Measurements from ENCODE around the gene TALDO1.
"Not testable (repeated sequence)": the region's sequence is repeated elsewhere in the genome, so short reads cannot be mapped to it uniquely, and the experiment has no call there.

The TALDO1 gene

DNA sequence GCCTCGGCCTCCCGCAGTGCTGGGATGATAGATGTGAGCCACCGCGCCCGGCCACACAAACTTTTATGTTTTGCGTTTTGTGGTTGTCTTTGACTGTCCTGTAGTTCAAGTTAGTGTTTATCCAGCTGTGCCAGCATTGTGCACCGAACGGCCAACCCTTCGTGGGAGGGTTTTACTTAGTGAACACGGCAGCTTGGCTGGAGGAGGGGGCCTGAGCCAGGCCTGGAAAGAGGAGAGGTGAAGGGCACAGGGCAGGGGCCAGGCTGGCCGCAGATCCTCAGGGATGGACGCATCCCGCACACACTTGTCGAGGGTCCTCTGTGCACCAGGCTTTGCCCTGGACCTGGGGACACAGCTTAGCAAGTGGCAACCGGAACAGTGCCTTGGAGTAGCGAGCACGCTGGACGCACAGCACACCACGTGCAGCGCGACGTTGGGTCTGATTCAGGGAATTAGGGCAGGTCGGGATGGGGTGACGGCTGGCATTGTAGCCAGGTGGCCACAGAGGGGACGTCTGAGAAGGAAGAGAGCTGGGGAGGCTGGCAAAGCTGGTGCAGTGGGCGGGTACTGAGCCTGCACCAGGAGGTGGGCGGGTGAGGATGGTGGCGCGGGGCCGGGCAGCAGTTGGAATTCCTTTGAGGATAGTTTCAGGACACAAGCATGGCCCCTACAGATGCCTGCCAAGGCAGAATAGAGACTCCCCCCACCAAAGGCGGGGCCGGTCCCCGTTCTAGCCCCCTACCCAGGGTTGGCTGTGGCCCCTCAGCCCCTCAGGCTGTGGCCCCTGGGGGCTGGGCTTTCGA is 27.8 kb upstream of the TALDO1 start:
- DNase-seq: no peak

GRCh38 chr11:720017-720641 is 27.1 kb upstream of the TALDO1 start:
- no peak for DNase-seq

DNA sequence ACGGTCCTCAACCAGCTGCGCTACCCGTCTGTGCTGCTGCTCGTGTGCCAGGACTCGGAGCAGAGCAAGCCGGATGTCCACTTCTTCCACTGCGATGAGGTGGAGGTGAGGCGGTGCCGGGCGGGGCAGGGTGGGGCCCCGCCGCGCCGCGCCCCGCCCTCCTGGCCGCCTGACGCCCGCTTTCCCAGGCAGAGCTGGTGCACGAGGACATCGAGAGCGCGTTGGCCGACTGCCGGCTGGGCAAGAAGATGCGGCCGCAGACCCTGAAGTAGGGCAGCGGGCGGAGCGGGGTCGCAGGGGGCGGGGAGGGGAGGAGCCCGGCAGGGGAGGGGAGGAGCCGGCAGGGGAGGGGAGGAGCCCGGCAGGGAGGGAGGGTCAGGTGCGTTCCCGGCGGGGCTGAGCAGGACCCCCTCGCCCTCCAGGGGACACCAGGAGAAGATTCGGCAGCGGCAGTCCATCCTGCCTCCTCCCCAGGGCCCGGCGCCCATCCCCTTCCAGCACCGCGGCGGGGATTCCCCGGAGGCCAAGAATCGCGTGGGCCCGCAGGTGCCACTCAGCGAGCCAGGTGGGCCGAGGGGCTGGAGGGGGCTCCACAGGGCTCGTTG is 26.5 kb upstream of the TALDO1 start:
- no peak for DNase-seq

- no peak for DNase-seq
Measured at GRCh38 chr11:721247-721740, 26.0 kb upstream of the TALDO1 start.

DNA sequence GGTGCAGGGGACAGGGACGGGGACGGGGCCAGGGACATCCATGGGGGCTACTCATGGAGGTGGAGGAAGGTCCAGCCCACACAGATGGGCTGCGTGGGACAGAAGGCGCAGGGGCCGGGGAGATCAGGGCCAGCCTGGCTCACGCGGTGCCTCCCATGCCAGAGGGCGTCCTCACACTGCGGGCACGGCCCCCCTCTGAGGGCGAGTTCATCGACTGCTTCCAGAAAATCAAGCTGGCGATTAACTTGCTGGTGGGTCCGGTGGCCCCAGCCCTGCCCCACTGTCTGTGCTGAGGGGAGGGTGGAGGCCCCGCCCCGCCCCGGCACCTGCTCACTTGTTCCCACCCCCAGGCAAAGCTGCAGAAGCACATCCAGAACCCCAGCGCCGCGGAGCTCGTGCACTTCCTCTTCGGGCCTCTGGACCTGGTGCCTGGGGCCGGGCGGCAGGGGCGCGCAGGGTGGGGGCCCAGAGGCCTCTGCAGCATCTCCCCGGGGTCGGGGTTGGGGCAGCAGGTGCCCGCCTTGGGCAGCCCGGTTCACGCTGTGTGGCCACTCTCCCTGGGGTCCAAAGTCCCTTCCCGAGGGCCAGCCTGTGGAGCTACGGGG is 25.4 kb upstream of the TALDO1 start:
- DNase-seq: no peak

- no peak for DNase-seq
Measured at GRCh38 chr11:722346-722811, 24.9 kb upstream of the TALDO1 start.

DNA sequence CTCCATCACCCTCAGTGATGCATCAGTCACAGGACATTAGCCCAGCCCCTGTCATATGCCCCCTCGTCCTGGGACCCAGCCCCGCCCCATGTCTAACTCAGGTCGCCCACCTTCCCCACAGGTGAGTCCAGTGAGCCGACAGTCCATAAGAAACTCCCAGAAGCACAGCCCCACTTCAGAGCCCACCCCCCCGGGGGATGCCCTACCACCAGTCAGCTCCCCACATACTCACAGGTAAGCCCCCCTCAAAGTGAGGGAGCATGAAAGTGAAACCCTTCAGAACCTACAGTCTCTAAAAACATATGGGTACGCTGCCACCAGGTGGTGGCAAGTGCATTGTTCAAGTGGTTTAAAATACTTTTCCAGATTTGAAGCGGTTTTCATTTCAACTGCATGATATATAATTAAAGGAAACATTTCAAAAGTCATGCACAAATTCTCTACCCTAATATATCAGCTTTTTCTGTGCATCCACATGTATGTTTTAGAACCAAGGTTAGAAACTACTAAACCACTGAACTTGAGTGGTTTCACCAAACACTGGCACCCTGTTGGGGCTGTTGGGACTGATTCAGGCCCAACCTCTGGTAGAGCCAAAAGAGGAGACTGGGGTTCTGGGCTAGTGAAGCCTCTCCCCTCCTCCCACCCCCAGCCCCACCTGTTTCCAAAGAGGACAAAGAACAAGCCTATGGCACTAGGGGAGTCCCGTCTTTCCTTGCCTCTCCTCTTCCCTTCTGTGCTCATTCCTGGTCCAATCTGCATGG is 24.0 kb upstream of the TALDO1 start:
- peak; percentile 15 for DNase-seq

DNA sequence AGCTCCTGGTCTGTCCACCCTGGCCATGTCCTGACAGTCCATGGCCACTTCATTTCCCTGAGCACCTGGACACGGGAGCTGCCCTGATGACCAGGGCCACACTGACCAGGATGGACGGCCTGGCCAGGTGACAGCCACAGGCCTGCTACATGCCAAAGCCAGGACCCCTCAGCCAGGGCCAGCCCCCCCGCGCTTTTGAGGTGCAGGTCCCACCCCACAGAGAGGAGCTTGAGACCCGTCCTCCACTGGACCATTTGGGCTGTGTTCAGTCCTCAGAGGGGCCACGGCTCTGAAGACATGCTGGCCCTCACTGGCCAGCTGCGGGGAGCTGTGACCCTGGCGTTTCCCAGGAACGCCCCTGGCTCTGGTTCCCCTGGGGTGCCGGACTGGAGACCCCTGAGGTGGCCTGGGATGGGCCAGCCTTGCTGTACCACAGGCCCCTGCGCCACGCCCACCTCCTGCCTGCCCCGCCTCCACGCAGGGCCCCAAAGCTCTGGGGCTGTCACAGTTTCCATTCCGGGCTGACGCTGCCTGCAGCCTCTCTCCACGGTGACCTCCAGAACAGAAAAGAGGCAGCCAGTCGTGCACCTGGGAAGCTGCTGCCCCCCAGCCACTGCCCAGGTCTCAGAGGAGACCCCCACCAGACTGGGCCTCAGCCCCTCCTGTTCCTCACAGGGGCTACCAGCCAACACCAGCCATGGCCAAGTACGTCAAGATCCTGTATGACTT is 23.1 kb upstream of the TALDO1 start:
- DNase-seq: no peak

- no peak for DNase-seq
Measured at GRCh38 chr11:724778-725386, 22.4 kb upstream of the TALDO1 start.

DNA sequence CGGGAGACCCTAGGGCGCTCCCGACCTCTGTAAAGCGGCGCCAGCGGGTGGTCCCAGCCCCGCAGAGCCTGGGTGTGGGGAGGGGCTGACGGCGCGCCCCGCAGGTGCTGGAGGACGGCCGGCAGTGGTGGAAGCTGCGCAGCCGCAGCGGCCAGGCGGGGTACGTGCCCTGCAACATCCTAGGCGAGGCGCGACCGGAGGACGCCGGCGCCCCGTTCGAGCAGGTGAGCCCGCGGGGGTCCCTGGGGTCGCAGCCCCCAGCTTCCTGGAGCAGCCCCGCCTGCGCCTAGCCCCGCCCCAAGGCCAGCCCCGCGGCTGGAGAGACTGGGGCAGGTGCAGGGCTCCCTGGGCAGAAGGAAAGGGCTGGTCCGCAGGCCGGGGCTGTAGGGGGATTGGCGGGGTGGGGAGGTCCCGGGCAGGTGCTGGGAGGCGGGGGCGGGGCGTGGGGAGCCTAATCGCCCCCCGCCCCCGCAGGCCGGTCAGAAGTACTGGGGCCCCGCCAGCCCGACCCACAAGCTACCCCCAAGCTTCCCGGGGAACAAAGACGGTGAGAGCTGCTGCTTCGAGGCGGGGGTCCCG is 21.6 kb upstream of the TALDO1 start:
- DNase-seq: no peak

GRCh38 chr11:726278-727220 is 20.7 kb upstream of the TALDO1 start:
- no peak for DNase-seq

GRCh38 chr11:727281-727701 is 20.0 kb upstream of the TALDO1 start:
- DNase-seq: no peak

- peak; percentile 11 for DNase-seq
Measured at GRCh38 chr11:727859-728748, 19.2 kb upstream of the TALDO1 start.

DNA sequence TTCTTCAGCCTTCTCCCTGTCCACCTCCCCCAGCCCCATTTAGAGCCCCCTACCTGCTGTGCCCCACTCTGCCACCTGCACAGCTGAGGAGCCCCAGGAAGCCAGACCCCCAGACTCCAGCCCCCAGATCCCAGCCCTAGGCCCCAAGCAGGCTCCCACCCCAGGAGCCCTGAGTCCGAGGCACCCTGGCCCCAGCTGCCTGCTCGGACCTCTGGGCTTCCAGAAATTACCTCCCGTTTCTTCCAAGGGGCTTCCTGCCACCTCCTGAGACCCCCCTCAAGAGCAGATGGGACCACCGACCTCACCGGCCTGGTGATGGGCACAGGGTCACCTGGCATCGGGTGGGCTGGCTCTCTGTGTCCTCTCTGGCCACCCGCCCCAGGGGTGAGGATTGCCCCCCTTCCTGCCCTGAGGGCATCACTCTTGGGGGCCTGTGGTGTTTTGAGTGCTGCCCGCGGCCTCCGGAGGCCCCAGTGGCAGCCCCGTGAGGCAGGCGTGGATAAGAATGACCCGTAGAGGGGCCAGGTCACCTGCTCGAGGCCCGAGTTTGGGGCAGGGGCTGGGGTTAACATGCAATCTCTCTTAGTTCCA is 18.3 kb upstream of the TALDO1 start:
- DNase-seq: no peak

DNA sequence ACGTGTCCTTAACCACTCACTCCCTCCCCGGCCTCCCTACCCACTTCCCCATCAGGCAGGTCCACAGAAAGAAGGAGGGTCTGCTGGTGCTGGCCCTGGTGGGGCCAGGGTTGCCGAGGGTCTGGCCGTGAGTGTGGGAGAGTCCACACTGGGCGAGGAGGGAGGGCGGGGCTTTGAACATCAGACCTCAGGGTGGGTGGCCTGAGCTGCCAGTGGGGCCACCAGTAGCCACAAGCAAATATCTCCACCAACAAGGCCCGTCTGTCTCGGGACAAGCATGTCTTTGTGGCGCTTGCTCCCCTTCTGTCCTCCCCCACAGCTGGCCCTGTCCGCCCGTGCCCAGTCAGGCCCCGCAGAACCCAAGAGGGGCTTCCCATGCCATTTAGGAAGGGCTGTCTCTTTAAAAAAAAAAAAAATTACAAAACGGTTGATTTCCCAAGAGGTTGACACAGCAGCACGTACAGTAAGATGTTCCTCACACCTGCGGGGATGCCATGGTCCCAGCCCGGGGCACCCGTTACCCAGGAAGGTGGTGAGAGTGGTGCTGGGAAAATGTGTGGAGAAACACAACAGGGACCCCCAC is 17.7 kb upstream of the TALDO1 start:
- DNase-seq: no peak

DNA sequence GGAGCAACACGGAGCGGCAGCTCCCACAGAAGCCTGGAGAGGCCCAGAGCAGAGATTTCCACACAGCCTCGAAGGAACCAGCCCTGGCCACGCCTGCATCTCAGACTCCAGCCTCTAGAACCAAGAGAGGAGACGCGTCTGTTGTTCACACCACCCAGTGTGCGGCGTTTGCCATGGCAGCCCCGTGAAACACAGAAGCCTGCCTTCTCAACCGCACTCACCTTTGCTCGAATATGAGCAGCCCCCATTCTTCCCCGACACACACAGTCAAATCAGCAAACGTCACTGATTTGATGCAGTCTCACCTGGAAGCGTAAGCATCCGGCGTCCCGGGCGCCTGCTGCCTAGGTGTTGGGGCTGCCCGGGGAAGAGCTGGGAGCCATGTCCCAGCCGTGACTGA is 14.2 kb upstream of the TALDO1 start:
- DNase-seq: no peak

GRCh38 chr11:734541-734940 is 12.7 kb upstream of the TALDO1 start:
- DNase-seq: not testable (repeated sequence)

- no peak for DNase-seq
Measured at GRCh38 chr11:737366-737765, 9.9 kb upstream of the TALDO1 start.
